Cardiac muscle cell (in vitro differentiated cells and primary cell): ENCODE results near the gene MNT. TPM values are rescaled to one million over a fixed set of nuclear protein-coding genes. Genes with fewer than 3 reads are reported as not detected.

Source experiments
- DNase-seq, 2 donors: peaks; one replicate each; pipeline versions ENCODE4 v3.0.0 to v3.0.0-alpha.2; 2010 to 2017; ENCODE audit warnings: low read depth in 1 of 2, low spot score in 1 of 2
- H3K27ac ChIP-seq: fragments of 200-600 bp; sonication (generic); 2 replicates; pipeline ENCODE4 v1.5.1; 2016
- H3K27me3 ChIP-seq: fragments of 200-600 bp; sonication (generic); 2 replicates; pipeline ENCODE4 v1.6.0; 2016; ENCODE audit warnings: control low read depth
- H3K36me3 ChIP-seq: fragments of 200-600 bp; sonication (generic); 2 replicates; pipeline ENCODE4 v1.5.1; 2016; ENCODE audit warnings: control low read depth
- H3K4me1 ChIP-seq: fragments of 200-600 bp; sonication (generic); 2 replicates; pipeline ENCODE4 v1.8.1; 2017; ENCODE audit warnings: low read depth, mild to moderate bottlenecking, mixed run types
- H3K4me3 ChIP-seq: fragments of 200-600 bp; sonication (generic); 2 replicates; pipeline ENCODE4 v1.5.1; 2016; ENCODE audit warnings: mild to moderate bottlenecking
- H3K9me3 ChIP-seq: fragments of 200-600 bp; sonication (generic); 2 replicates; pipeline ENCODE4 v1.5.1; 2017; ENCODE audit warnings: low read depth, mild to moderate bottlenecking, control low read depth
- polyA plus RNA-seq: library from polyadenylated mRNA; unstranded; fragments of >200 nt; fragmentation: Nextera tagmentation; extraction: Ambion mirVana; gene quantifications from 2 replicates; pipeline ENCODE4 v1.2.1, GENCODE V29; 2016
- total RNA-seq: library from RNA; depleted of rRNA; stranded (reverse); fragments of >200 nt; gene quantifications from 2 replicates; pipeline ENCODE4 v1.2.3, GENCODE V29; 2016
- TF ChIP-seq, protein P1 (sequence below): IDR thresholded peaks from 2 replicates; pipeline ENCODE4 v1.5.1; 2012; ENCODE audit warnings: low read depth, mild to moderate bottlenecking, low read length

MNT gene
- total and polyA plus RNA-seq, 2 experiments from 2014 or later: 7.3 to 17.4 TPM

DNA sequence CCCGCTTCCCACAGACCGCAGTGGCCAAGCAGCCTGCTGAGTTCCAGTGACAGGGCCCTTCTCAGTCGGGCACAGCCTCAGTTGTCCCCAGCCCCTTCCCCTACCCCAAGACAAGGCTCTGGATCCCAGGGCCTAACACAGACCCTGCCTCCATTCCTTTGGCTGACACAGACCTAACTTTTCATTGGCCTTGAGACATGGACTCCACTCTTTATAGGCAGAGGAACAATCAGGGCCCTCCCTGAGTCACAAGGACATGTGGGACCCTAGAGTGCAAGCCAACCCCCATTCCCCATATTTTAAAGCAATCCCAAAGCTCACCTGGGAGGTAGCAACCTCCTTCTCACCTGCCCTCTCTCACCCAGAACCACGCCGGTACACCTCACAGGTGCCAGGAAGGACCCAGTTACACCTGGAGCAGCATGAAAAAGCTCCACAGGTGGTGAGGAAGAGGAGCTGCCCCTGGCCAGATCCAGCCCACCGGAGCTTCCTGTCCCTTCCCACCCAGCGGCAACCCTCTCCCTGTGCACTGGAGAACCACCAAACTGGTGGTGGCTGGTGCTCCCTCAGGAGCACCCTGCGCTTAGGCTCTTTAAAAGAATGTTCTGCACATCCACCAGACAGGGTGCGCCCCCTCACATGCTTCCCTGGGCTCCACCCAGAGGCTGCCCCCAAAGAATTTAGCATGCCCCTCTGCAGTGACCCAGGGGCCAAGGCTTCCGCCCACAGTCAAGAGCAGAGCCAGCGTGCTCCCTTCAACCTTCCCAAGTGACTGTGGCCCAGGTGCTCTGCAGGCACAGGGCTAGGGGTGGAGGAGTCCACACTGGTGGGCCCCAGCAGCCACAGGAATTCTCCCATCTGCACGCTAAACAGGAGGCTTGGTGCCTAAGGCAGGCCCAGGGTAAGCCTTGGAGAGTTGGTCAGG is 3.4 kb downstream of the MNT start:
- Histone ChIP-seq H3K9me3 (no peaks in the 10 kb centered on the region), H3K27me3 (no peaks in the 10 kb centered on the region), H3K4me1 (peaks cover 45% of the 10 kb centered on the region), H3K36me3 (no peaks in the 10 kb centered on the region), H3K27ac (peak overlapping the region; percentile 98), H3K4me3 (no peak overlapping the region)
- TF ChIP-seq, protein P1, sequence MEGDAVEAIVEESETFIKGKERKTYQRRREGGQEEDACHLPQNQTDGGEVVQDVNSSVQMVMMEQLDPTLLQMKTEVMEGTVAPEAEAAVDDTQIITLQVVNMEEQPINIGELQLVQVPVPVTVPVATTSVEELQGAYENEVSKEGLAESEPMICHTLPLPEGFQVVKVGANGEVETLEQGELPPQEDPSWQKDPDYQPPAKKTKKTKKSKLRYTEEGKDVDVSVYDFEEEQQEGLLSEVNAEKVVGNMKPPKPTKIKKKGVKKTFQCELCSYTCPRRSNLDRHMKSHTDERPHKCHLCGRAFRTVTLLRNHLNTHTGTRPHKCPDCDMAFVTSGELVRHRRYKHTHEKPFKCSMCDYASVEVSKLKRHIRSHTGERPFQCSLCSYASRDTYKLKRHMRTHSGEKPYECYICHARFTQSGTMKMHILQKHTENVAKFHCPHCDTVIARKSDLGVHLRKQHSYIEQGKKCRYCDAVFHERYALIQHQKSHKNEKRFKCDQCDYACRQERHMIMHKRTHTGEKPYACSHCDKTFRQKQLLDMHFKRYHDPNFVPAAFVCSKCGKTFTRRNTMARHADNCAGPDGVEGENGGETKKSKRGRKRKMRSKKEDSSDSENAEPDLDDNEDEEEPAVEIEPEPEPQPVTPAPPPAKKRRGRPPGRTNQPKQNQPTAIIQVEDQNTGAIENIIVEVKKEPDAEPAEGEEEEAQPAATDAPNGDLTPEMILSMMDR: no peak
- DNase-seq: no peak

DNA sequence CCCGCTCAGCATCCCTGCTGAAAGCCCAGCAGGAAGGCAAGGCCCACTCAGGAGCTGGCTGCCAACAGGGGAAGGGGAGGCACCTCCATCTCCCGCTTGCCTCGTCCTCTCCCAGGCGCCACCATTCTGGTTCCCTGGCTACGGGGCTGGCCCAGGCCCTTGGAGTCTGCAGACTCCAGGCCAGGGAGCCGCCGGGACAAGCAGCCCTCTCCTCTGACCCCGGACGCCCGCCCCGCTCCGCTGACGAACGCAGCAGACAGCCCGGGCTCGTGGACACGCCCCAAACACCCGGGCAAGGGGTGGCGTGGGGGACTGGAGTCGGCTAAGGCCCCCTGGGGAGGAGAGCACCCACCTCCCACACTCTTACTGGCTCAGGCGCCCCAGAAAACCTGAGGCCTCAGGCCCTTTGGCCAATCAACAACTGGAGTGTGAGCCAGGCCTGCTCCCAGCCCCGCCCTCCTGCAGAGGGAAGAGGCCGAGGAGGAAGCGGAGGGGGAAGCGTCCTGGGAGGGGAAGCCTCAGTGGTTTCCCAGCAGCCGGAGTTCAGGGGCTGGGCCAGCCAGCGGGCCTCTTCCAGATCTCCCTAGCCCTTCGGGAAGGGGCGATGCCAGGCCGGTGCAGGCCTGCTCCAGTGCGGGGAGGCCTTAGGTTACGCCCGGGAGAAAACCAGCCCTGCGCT is 4.2 kb downstream of the MNT start:
- H3K27me3 ChIP-seq: no peaks in the 10 kb centered on the region
- H3K9me3 ChIP-seq: no peaks in the 10 kb centered on the region
- peak overlapping the region; percentile 17 for H3K4me3 ChIP-seq
- peaks cover 50% of the 10 kb centered on the region for H3K4me1 ChIP-seq
- TF ChIP-seq, protein P1: no peak
- H3K36me3 ChIP-seq: no peaks in the 10 kb centered on the region
- peak; percentile 98 to 99 for DNase-seq
- peak overlapping the region; percentile 98 for H3K27ac ChIP-seq

DNA sequence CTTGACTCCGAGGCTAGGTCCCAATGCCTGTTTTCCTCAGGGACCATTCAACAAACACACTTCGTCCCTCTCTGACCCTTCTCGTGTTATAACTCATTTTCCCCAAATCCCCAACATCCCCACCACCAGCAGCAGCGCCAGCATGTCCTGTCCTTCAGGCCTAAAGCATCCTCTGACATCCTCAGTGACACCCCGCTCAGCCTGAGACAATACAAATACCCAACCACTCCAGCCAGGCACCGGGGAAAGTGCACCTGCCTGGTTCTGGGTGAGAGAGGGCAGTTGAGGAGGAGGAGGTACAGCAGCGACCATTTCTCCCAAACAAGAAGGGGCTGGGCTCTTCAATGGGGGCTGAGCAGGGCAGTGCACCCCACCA is 4.7 kb downstream of the MNT start:
- no peak for DNase-seq
- Histone ChIP-seq H3K4me3 (peak overlapping the region; percentile 17), H3K27ac (peak overlapping the region; percentile 98), H3K36me3 (no peaks in the 10 kb centered on the region), H3K4me1 (peaks cover 50% of the 10 kb centered on the region), H3K27me3 (no peaks in the 10 kb centered on the region), H3K9me3 (no peaks in the 10 kb centered on the region)
- TF ChIP-seq, protein P1: no peak

DNA sequence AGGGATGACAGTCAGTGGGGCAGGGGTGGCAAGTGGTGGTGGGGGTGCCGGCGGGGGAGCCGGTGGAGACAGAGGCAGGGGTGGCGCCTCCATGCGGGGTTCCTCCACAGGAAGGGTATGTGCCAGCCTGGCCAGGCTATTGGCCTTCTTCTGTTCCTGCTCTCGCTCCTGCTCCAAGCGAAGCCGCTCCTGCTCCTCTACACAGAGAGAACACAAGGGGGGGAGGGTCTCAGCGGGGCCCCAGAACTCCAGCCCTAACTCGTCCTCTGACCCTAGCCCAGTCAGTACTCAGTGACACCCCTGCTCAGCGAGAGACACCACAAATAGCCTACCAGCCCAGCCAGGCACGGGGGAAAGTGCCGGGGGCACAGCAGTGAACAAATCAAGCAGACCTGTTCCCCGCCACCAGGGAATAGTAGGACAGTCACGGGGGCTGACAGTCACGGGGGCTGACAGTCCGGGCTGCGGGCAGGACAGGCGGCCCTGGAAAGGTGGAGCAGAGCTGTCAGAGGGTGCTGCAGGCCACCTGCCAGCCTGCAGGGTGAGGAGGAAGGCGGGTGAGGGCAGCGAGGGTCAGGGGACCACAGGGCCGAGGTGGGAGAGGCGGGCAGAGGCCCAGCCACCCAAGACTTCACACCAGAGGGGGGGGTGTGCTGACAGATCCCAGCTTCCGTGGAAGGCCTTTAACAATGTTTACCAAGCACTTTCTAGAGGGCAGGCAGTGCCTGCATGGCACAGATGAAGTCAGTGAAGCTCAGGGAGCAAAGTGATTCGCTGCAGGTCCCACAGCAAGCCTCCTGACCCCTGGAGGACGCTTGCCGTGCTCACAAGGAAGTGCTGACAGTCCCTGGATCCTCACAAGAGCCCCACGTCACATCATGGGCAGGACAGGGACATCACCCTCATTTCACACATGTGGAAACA is 5.3 kb downstream of the MNT start:
- TF ChIP-seq, protein P1: no peak
- Histone ChIP-seq H3K4me3 (no peak overlapping the region), H3K4me1 (peaks cover 50% of the 10 kb centered on the region), H3K9me3 (no peaks in the 10 kb centered on the region), H3K27ac (peak overlapping the region; percentile 98), H3K27me3 (no peaks in the 10 kb centered on the region), H3K36me3 (no peaks in the 10 kb centered on the region)
- DNase-seq: peak; percentile 27 to 49

DNA sequence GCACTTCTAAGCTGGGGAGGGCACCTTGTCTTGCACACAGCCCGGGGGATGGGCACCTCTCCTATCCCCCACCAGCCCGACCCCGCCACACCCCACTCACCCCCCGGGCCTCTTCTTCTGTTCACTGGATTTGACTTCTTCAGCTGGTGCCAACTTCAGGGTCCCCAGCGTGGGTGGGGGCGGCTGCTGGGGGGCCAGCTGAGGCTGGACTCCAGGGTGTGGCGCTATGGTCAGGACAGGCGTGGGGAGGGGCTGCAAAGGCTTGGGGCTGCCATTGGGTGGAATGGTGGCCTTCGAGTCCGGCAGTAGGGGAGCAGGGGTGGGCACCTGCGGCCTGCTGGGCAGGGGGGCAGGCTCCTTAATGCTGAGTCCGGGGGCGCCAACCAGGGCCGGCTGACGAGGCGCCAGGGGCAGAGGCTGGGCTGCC is 6.1 kb downstream of the MNT start:
- DNase-seq: no peak
- H3K27ac ChIP-seq: peak overlapping the region; percentile 98
- peaks cover 50% of the 10 kb centered on the region for H3K4me1 ChIP-seq
- no peak overlapping the region for H3K4me3 ChIP-seq
- H3K9me3 ChIP-seq: no peaks in the 10 kb centered on the region
- TF ChIP-seq, protein P1: no peak
- no peaks in the 10 kb centered on the region for H3K27me3 ChIP-seq
- H3K36me3 ChIP-seq: no peaks in the 10 kb centered on the region
